Measurements from ENCODE around the gene CDC25C. TPM values are rescaled to one million over a fixed set of nuclear protein-coding genes. Genes with fewer than 3 reads are reported as not detected.
A peak's percentile ranks its signal among the peaks of the same experiment; 100 is the strongest.

Gene CDC25C
- polyA plus RNA-seq, 1 of the 3 experiments (the other 2 are of a cell fraction), result 5.2 TPM

GRCh38 chr5:138349852-138350562 lies 18.4 kb upstream of the CDC25C start:
- Histone ChIP-seq H3K9me3 (no peaks in the 10 kb centered on the region), H3K79me2 (ENCODE audit: insufficient read depth) (peaks cover 21% of the 10 kb centered on the region), H3K4me1 (ENCODE audit: control insufficient read depth in 1 of 2, insufficient read depth in 2 of 2, low read depth in 1 of 2, low read length in 1 of 2) (peaks cover 7 to 9% of the 10 kb centered on the region in 2 experiments; a peak in 3 of 4 replicates), H3K27ac (ENCODE audit: low read depth in 2 of 2, low read length in 1 of 2) (peak overlapping the region in 1 of 2 experiments; percentile 59; a peak in 2 of 4 replicates), H3K4me3 (ENCODE audit: low read depth in 2 of 2, low read length in 1 of 2) (no peak overlapping the region), H2AFZ (ENCODE audit: low read depth) (no peak overlapping the region), H3K4me2 (0 out of 2 replicates have a peak overlapping the region, but pooled peaks have one; percentile 4), H3F3A (replicated peaks; ENCODE audit: insufficient read depth) (peaks cover 46% of the 10 kb centered on the region), H3K36me3 (replicated peaks in 1 of 2; ENCODE audit: control insufficient read depth in 1 of 2, insufficient read depth in 2 of 2, low read length in 1 of 2) (peaks cover 30 to 44% of the 10 kb centered on the region in 2 experiments), H4K20me1 (ENCODE audit: insufficient read depth) (peaks cover 19% of the 10 kb centered on the region), H3K9me2 (no peaks in the 10 kb centered on the region), H3K9ac (no peak overlapping the region), H3K27me3 (ENCODE audit: insufficient read depth) (no peaks in the 10 kb centered on the region)
- CTCF ChIA-PET, result interaction anchor here (8.9 kb wide), 1 partner anchor 13 kb away, joined by 239 read pairs; the partner anchor contains the start of genes CDC25C and FAM53C
- WGBS (ENCODE audit: low lambda C conversion rate), result 92% methylated on average over 1 of the region's 1 CpG
- no peak for DNase-seq
- TF ChIP-seq TCF12 (IDR thresholded peaks at IDR 0.05), result no peak
- no peak for TF ChIP-seq RAD21 (IDR thresholded peaks at IDR 0.05; ENCODE audit: low read length)
- TF ChIP-seq FOXM1 (IDR thresholded peaks at IDR 0.05; ENCODE audit: low read depth), result no peak
- TF ChIP-seq RFX5 (IDR thresholded peaks at IDR 0.05; ENCODE audit: low read length), result no peak
- no peak for TF ChIP-seq YY1 (IDR thresholded peaks at IDR 0.05; ENCODE audit: low read depth)
- TF ChIP-seq TEAD4 (IDR thresholded peaks at IDR 0.05; ENCODE audit: borderline replicate concordance, insufficient read depth), result no peak
- TF ChIP-seq EZH2phosphoT487 (IDR thresholded peaks at IDR 0.05; ENCODE audit: borderline replicate concordance, low read depth), result no peak
- TF ChIP-seq TAF1 (IDR thresholded peaks at IDR 0.05; ENCODE audit: borderline replicate concordance, low read depth, low read length), result no peak
- no peak for TF ChIP-seq MXI1 (IDR thresholded peaks at IDR 0.05; ENCODE audit: low read depth, low read length)
- POLR2A ChIA-PET, result no interaction called here

DNA sequence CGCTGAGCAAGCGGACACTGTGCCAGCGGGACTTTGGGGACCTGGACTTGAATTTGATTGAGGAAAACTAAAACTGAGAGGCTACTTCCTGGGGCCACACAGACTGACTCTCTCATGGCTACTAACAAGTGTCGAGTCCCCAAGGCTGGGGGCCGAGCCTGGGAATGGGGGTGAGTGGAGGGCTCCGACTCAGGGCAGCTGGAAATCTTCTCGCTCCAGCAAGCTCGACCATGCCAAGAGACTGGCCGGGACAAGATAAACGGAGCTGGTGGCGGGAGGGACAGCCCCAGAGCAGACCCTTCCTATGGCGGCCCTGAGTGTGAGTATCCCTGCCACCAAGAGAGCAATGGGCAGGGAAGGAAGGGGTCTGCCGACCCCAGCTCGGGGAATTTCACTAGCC lies 15.3 kb upstream of the CDC25C start:
- no peak overlapping the region for H2AFZ ChIP-seq (ENCODE audit: low read depth)
- H3K9ac ChIP-seq, result no peak overlapping the region
- H3K79me2 ChIP-seq (ENCODE audit: insufficient read depth), result peaks cover 15% of the 10 kb centered on the region
- H3K27me3 ChIP-seq (ENCODE audit: insufficient read depth), result no peaks in the 10 kb centered on the region
- H3K36me3 ChIP-seq (replicated peaks in 1 of 2; ENCODE audit: control insufficient read depth in 1 of 2, insufficient read depth in 2 of 2, low read length in 1 of 2), result peaks cover 45 to 62% of the 10 kb centered on the region in 2 experiments
- WGBS (ENCODE audit: low lambda C conversion rate), result 99% methylated on average over 11 of the region's 14 CpGs
- POLR2A ChIA-PET, result interaction anchor here (2.3 kb wide), 1 partner anchor 9 kb away, joined by 8 read pairs; the partner anchor contains the start of gene FAM53C
- DNase-seq, result no peak
- H3K27ac ChIP-seq (ENCODE audit: low read depth in 2 of 2, low read length in 1 of 2), result no peak overlapping the region
- peaks cover 36% of the 10 kb centered on the region for H3F3A ChIP-seq (replicated peaks; ENCODE audit: insufficient read depth)
- no peaks in the 10 kb centered on the region for H3K4me1 ChIP-seq (ENCODE audit: control insufficient read depth in 1 of 2, insufficient read depth in 2 of 2, low read depth in 1 of 2, low read length in 1 of 2)
- H3K9me2 ChIP-seq, result no peaks in the 10 kb centered on the region
- H4K20me1 ChIP-seq (ENCODE audit: insufficient read depth), result no peaks in the 10 kb centered on the region
- no peak overlapping the region for H3K4me3 ChIP-seq (ENCODE audit: low read depth in 2 of 2, low read length in 1 of 2)
- H3K4me2 ChIP-seq, result no peak overlapping the region
- no peaks in the 10 kb centered on the region for H3K9me3 ChIP-seq
- CTCF ChIA-PET, result interaction anchor here (0.8 to 8.9 kb wide), 2 partner anchors 10 to 201 kb away, joined by 3 to 239 read pairs; partner anchors contain the start of genes CDC25C and FAM53C
- TF ChIP-seq CHD2 (IDR thresholded peaks at IDR 0.05; ENCODE audit: low read length, partially characterized antibody), result no peak
- TF ChIP-seq USF1 (IDR thresholded peaks at IDR 0.05; ENCODE audit: borderline replicate concordance, low read depth), result no peak
- TF ChIP-seq, protein P1, sequence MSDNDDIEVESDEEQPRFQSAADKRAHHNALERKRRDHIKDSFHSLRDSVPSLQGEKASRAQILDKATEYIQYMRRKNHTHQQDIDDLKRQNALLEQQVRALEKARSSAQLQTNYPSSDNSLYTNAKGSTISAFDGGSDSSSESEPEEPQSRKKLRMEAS (IDR thresholded peaks at IDR 0.05; ENCODE audit: low read depth), result no peak
- no peak for TF ChIP-seq EP300 (IDR thresholded peaks at IDR 0.05; ENCODE audit: borderline replicate concordance in 1 of 2, low read depth in 1 of 2, low read length in 1 of 2)
- no peak for TF ChIP-seq EZH2phosphoT487 (IDR thresholded peaks at IDR 0.05; ENCODE audit: borderline replicate concordance, low read depth)
- TF ChIP-seq, protein P2, sequence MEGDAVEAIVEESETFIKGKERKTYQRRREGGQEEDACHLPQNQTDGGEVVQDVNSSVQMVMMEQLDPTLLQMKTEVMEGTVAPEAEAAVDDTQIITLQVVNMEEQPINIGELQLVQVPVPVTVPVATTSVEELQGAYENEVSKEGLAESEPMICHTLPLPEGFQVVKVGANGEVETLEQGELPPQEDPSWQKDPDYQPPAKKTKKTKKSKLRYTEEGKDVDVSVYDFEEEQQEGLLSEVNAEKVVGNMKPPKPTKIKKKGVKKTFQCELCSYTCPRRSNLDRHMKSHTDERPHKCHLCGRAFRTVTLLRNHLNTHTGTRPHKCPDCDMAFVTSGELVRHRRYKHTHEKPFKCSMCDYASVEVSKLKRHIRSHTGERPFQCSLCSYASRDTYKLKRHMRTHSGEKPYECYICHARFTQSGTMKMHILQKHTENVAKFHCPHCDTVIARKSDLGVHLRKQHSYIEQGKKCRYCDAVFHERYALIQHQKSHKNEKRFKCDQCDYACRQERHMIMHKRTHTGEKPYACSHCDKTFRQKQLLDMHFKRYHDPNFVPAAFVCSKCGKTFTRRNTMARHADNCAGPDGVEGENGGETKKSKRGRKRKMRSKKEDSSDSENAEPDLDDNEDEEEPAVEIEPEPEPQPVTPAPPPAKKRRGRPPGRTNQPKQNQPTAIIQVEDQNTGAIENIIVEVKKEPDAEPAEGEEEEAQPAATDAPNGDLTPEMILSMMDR (IDR thresholded peaks at IDR 0.05), result no peak
- TF ChIP-seq FOXM1 (IDR thresholded peaks at IDR 0.05; ENCODE audit: low read depth), result no peak
- no peak for TF ChIP-seq FOSL2 (IDR thresholded peaks at IDR 0.05; ENCODE audit: borderline replicate concordance, low read depth)
- no peak for TF ChIP-seq MXI1 (IDR thresholded peaks at IDR 0.05; ENCODE audit: low read depth, low read length)
- no peak for TF ChIP-seq TCF12 (IDR thresholded peaks at IDR 0.05)
- TF ChIP-seq ZBTB33 (IDR thresholded peaks at IDR 0.05; ENCODE audit: borderline replicate concordance, low read depth), result no peak
- TF ChIP-seq YY1 (IDR thresholded peaks at IDR 0.05; ENCODE audit: low read depth), result no peak
- no peak for TF ChIP-seq TAF1 (IDR thresholded peaks at IDR 0.05; ENCODE audit: borderline replicate concordance, low read depth, low read length)

Measured in SK-N-SH (cell line).